ENCODE results near the gene IL3. TPM values are rescaled to one million over a fixed set of nuclear protein-coding genes. Genes with fewer than 3 reads are reported as not detected.

The IL3 gene
- polyA plus RNA-seq, 1 donor: not detected

- no peak for DNase-seq (ENCODE audit: low read depth)
These were observed 11.6 kb downstream of the IL3 start for GRCh38 chr5:132072070-132072469.

GRCh38 chr5:132072528-132072927 lies 12.1 kb downstream of the IL3 start:
- no peak for DNase-seq (ENCODE audit: low read depth)

- no peak for DNase-seq (ENCODE audit: low read depth)
These were observed 13.0 kb downstream of the IL3 start, which contains the start of gene CSF2 for GRCh38 chr5:132073231-132074013. CSF2 (plus strand) TSS chr5:132073789; CDS start chr5:132073824, 35 bp downstream.

- DNase-seq (ENCODE audit: low read depth): no peak
These were observed 13.8 kb downstream of the IL3 start for GRCh38 chr5:132074091-132074771.

- no peak for DNase-seq (ENCODE audit: low read depth)
These were observed 14.6 kb downstream of the IL3 start for GRCh38 chr5:132074772-132075718.

GRCh38 chr5:132075719-132076077 lies 15.2 kb downstream of the IL3 start:
- DNase-seq (ENCODE audit: low read depth): no peak

GRCh38 chr5:132076202-132076830 lies 15.9 kb downstream of the IL3 start:
- DNase-seq (ENCODE audit: low read depth): no peak

- no peak for DNase-seq (ENCODE audit: low read depth)
These were observed 16.5 kb downstream of the IL3 start for GRCh38 chr5:132076983-132077382.

GRCh38 chr5:132079081-132079480 lies 18.6 kb downstream of the IL3 start:
- DNase-seq (ENCODE audit: low read depth): no peak

GRCh38 chr5:132079619-132080018 lies 19.2 kb downstream of the IL3 start:
- DNase-seq (ENCODE audit: low read depth): no peak

GRCh38 chr5:132080595-132080994 lies 20.1 kb downstream of the IL3 start:
- no peak for DNase-seq (ENCODE audit: low read depth)

GRCh38 chr5:132081458-132081857 lies 21.0 kb downstream of the IL3 start:
- no peak for DNase-seq (ENCODE audit: low read depth)

GRCh38 chr5:132082329-132083023 lies 22.0 kb downstream of the IL3 start:
- DNase-seq (ENCODE audit: low read depth): no peak

- no peak for DNase-seq (ENCODE audit: low read depth)
These were observed 22.7 kb downstream of the IL3 start for GRCh38 chr5:132083071-132083678.

GRCh38 chr5:132085686-132086085 lies 25.2 kb downstream of the IL3 start:
- no peak for DNase-seq (ENCODE audit: low read depth)

- no peak for DNase-seq (ENCODE audit: low read depth)
These were observed 25.9 kb downstream of the IL3 start for GRCh38 chr5:132086277-132086794.

GRCh38 chr5:132087176-132087575 lies 26.7 kb downstream of the IL3 start:
- DNase-seq (ENCODE audit: low read depth): no peak

GRCh38 chr5:132087661-132088060 lies 27.2 kb downstream of the IL3 start:
- no peak for DNase-seq (ENCODE audit: low read depth)

GRCh38 chr5:132089363-132089762 lies 28.9 kb downstream of the IL3 start:
- DNase-seq (ENCODE audit: low read depth): no peak

GRCh38 chr5:132090107-132090506 lies 29.7 kb downstream of the IL3 start:
- DNase-seq (ENCODE audit: low read depth): no peak

Measured in forelimb muscle (tissue), 1 donor.